Regular cardiac myocyte (primary cell): Measurements from ENCODE around the gene MYO16. TPM values are rescaled to one million over a fixed set of nuclear protein-coding genes. Genes with fewer than 3 reads are reported as not detected.

Experiments used
- total RNA-seq: library from RNA; depleted of rRNA; stranded (reverse); fragments of >200 nt; gene quantifications from 2 replicates; pipeline ENCODE4 v1.2.3, GENCODE V29; 2014

The MYO16 gene
- 0.28 TPM in 1 of 2 replicates, not detected in the other for total RNA-seq

GRCh38 chr13:108629181-108629752 is at the start of gene MYO16:
Gene MYO16 (plus strand): TSS chr13:108629611. CDS start chr13:108629845, 234 bp downstream.

